ENCODE results near the gene SYT5. TPM values are rescaled to one million over a fixed set of nuclear protein-coding genes. Genes with fewer than 3 reads are reported as not detected.

The SYT5 gene
- total RNA-seq, 1 experiment from 2014 or later = 4.5 TPM

DNA sequence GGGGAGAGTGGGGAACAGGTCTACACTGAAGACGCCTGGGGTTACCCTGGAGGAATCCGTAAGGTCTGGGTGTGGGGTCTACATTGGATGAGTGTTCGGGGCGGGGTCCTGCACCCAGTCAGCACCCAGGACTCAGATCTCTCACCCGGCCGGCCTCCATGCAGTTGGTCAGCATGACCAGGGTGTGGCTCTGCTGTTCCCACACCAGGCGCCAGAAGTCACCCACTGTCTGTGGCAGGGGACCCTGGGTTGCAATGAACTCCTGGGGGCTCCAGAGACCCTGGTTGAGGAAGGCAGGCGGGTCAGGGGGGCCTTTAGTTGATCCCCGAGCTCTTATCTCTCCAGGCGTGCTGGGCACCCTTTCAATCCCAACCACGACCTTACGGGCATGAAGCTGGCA, 6.0 kb upstream of the SYT5 start:
- Histone ChIP-seq H3T11ph (ENCODE audit: low read length) (no peak overlapping the region), H3K9ac (ENCODE audit: extremely low read depth, insufficient read length, low read length) (no peak overlapping the region), H2BK12ac (ENCODE audit: insufficient read length, low read depth, low read length) (no peak overlapping the region), H3K4me1 (ENCODE audit: insufficient read depth, low read length) (no peaks in the 10 kb centered on the region), H3K27ac (ENCODE audit: insufficient read length, low read depth, low read length) (no peak overlapping the region), H2BK15ac (ENCODE audit: low read depth, low read length) (no peak overlapping the region), H3K18ac (ENCODE audit: insufficient read length, low read depth, low read length) (no peak overlapping the region), H2BK20ac (ENCODE audit: low read depth, low read length, poor library complexity, severe bottlenecking) (no peak overlapping the region), H3K14ac (ENCODE audit: insufficient read depth, low read length) (no peak overlapping the region), H4K8ac (replicated peaks; ENCODE audit: insufficient read length, low read depth, low read length) (no peak overlapping the region), H3K4me2 (ENCODE audit: insufficient read depth, insufficient read length, low read length) (no peak overlapping the region), H2AK5ac (ENCODE audit: insufficient read length, low read length) (no peak overlapping the region), H2AFZ (ENCODE audit: low read length) (no peak overlapping the region), H4K20me1 (ENCODE audit: control insufficient read depth, insufficient read depth, insufficient read length) (no peaks in the 10 kb centered on the region), H3K4ac (ENCODE audit: low read depth, low read length) (no peak overlapping the region), H3K79me2 (ENCODE audit: insufficient read depth, low read length) (no peaks in the 10 kb centered on the region), H3K79me1 (ENCODE audit: insufficient read depth, low read depth, low read length, poor library complexity, severe bottlenecking) (no peaks in the 10 kb centered on the region), H4K91ac (ENCODE audit: insufficient read length, low read depth, low read length) (no peak overlapping the region), H2BK5ac (ENCODE audit: insufficient read length, low read length) (no peak overlapping the region), H3K9me3 (ENCODE audit: control insufficient read depth, low read depth, low read length) (no peaks in the 10 kb centered on the region), H3K27me3 (ENCODE audit: insufficient read depth, low read length) (peaks cover 4% of the 10 kb centered on the region; the same call in 1 of the 2 replicates), H3K56ac (ENCODE audit: insufficient read length, low read depth, low read length) (no peak overlapping the region), H4K5ac (ENCODE audit: insufficient read length, low read depth, low read length) (no peak overlapping the region), H3K23me2 (ENCODE audit: insufficient read length, low read depth, low read length, poor library complexity, severe bottlenecking) (no peaks in the 10 kb centered on the region), H2BK120ac (ENCODE audit: low read depth, low read length, poor library complexity, severe bottlenecking) (no peak overlapping the region), H3K23ac (ENCODE audit: insufficient read length, low read depth, low read length) (no peak overlapping the region)
- no peak for DNase-seq
- H3K27ac Mint-ChIP-seq = no peak overlapping the region
- no peak overlapping the region for H3K4me3 Mint-ChIP-seq
- peaks cover 53% of the 10 kb centered on the region for H3K27me3 Mint-ChIP-seq (ENCODE audit: low read depth)
- H3K9me3 Mint-ChIP-seq = no peaks in the 10 kb centered on the region
- TF ChIP-seq, protein P1, sequence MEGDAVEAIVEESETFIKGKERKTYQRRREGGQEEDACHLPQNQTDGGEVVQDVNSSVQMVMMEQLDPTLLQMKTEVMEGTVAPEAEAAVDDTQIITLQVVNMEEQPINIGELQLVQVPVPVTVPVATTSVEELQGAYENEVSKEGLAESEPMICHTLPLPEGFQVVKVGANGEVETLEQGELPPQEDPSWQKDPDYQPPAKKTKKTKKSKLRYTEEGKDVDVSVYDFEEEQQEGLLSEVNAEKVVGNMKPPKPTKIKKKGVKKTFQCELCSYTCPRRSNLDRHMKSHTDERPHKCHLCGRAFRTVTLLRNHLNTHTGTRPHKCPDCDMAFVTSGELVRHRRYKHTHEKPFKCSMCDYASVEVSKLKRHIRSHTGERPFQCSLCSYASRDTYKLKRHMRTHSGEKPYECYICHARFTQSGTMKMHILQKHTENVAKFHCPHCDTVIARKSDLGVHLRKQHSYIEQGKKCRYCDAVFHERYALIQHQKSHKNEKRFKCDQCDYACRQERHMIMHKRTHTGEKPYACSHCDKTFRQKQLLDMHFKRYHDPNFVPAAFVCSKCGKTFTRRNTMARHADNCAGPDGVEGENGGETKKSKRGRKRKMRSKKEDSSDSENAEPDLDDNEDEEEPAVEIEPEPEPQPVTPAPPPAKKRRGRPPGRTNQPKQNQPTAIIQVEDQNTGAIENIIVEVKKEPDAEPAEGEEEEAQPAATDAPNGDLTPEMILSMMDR (conservative IDR thresholded peaks at IDR 0.05) = no peak
- H3K36me3 Mint-ChIP-seq (ENCODE audit: insufficient read depth in 1 of 3, low read depth in 3 of 3) = no peaks in the 10 kb centered on the region
- WGBS (ENCODE audit: extremely low coverage, insufficient read length, low lambda C conversion rate) = no CpG with 5 or more reads among the region's 12 CpGs
- peaks cover 0 to 4% of the 10 kb centered on the region in 2 experiments; a peak in 1 of 4 replicates for H3K4me1 Mint-ChIP-seq

All from H9 (cell line).